Measurements from ENCODE around the gene BET1L. TPM values are rescaled to one million over a fixed set of nuclear protein-coding genes. Genes with fewer than 3 reads are reported as not detected.
"Not testable (repeated sequence)": the region's sequence is repeated elsewhere in the genome, so short reads cannot be mapped to it uniquely, and the experiment has no call there.

BET1L gene
- total RNA-seq, 1 donor from 2014 or later = 45.5 TPM

DNA sequence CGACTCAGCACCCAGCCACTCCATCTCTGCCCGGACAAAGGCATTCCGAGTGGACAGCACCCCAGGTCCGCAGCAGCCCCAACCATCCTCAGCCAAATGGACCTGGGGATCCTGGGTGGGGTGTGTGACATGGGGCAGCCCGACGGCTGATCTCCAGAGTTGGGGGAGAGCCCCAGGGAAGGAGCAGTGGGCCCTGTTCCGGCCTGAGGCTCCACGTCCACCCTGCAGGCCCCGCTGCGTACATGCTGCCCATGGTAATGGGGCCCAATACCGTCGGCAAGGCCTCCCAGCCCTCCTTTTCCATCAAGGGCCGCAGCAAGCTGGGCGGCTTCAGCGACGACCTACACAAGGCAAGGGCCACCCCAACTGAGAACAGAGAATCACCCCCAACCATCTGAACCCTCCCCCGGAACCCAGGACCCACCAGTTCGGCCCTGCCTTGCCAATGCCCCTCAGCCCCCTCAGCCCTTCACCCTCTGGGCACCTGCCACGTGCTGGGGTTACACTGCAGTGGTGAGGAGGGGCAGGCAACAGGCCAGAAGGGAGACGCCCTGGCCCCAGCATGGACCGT is 8.9 kb downstream of the BET1L start:
- Mint-ChIP-seq H3K9me3 (ENCODE audit: unreplicated experiment) (no peaks in the 10 kb centered on the region), H3K27ac (ENCODE audit: unreplicated experiment) (no peak overlapping the region), H3K36me3 (ENCODE audit: unreplicated experiment) (no peaks in the 10 kb centered on the region), H3K4me1 (ENCODE audit: low read depth, unreplicated experiment) (no peaks in the 10 kb centered on the region), H3K4me3 (ENCODE audit: unreplicated experiment) (no peak overlapping the region), H3K27me3 (ENCODE audit: unreplicated experiment) (peaks cover 2% of the 10 kb centered on the region)
- TF ChIP-seq, protein P1, sequence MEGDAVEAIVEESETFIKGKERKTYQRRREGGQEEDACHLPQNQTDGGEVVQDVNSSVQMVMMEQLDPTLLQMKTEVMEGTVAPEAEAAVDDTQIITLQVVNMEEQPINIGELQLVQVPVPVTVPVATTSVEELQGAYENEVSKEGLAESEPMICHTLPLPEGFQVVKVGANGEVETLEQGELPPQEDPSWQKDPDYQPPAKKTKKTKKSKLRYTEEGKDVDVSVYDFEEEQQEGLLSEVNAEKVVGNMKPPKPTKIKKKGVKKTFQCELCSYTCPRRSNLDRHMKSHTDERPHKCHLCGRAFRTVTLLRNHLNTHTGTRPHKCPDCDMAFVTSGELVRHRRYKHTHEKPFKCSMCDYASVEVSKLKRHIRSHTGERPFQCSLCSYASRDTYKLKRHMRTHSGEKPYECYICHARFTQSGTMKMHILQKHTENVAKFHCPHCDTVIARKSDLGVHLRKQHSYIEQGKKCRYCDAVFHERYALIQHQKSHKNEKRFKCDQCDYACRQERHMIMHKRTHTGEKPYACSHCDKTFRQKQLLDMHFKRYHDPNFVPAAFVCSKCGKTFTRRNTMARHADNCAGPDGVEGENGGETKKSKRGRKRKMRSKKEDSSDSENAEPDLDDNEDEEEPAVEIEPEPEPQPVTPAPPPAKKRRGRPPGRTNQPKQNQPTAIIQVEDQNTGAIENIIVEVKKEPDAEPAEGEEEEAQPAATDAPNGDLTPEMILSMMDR (IDR thresholded peaks at IDR 0.05; ENCODE audit: partially characterized antibody, unreplicated experiment) = no peak
- no peak for DNase-seq

DNA sequence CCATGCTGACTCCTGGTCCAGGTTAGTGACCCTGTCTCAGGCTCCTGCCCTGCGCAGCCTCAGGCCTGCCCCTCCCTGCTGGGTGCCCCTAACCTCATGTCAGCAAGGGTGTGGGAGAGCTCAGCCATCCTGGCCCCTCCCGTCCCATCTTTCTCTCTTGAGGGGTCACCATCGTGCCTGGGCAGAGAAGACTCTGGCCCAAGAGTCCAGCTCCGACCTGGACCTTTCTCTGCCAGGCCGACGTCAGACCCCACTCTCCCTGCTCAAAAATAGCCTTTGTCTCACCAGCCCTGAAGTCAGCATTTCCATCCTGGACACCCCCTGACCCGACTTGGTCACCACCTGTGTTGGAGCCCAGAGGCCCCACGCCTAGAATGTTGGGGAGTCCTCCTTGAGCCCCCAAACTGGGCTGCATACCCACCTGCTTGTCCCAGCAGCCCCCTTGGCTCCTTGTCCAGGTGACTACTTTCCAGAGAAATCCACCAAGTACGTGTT is 9.4 kb downstream of the BET1L start:
- H3K27ac Mint-ChIP-seq (ENCODE audit: unreplicated experiment) = no peak overlapping the region
- H3K27me3 Mint-ChIP-seq (ENCODE audit: unreplicated experiment) = peaks cover 2% of the 10 kb centered on the region
- no peaks in the 10 kb centered on the region for H3K9me3 Mint-ChIP-seq (ENCODE audit: unreplicated experiment)
- no peak for DNase-seq
- H3K4me1 Mint-ChIP-seq (ENCODE audit: low read depth, unreplicated experiment) = no peaks in the 10 kb centered on the region
- H3K36me3 Mint-ChIP-seq (ENCODE audit: unreplicated experiment) = no peaks in the 10 kb centered on the region
- TF ChIP-seq, protein P1 (IDR thresholded peaks at IDR 0.05; ENCODE audit: partially characterized antibody, unreplicated experiment) = no peak
- H3K4me3 Mint-ChIP-seq (ENCODE audit: unreplicated experiment) = no peak overlapping the region

DNA sequence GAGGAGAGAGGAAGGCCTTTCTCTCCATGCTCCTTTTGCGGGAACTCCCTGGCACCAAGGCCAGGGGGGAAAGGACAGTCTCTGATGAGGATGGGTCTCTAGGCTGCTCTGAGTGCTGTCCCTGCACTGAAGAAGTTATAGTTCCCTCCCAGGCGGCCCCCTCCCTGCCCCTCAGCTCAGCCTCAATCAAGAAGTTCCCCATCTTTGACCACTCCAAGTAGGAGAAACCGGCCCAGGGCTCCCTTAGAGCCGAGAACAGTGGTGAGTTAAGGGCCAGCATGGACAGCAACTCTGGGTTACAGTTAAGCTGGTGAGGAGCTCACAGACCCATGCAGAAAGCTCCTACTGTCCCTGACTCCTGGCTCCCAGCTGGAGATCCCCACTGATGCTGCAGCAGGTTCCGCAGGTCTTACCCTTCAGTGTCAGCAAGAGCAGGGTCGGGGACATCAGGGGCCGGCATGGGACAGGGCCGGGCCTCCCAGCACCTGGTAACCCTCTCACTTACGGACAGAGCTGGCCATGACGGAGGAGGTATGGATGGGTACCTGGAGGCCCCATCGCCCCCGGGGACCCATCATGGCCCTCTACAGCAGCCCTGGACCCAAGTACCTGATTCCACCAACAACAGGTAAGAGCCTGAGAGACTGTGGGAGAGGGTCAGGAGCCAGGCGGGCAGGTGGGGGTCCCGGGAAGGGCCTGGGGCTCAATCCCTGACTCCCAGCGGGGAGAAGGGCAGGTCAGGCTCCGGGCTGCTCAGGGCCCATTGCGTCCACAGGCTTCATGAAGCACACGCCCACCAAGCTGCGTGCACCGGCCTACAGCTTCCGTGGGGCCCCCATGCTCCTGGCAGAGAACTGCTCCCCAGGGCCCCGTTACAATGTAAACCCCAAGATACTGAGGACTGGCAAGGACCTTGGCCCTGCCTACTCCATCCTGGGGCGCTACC is 10.1 kb downstream of the BET1L start:
- Mint-ChIP-seq H3K4me1 (ENCODE audit: low read depth, unreplicated experiment) (no peaks in the 10 kb centered on the region), H3K36me3 (ENCODE audit: unreplicated experiment) (no peaks in the 10 kb centered on the region), H3K27me3 (ENCODE audit: unreplicated experiment) (peaks cover 2% of the 10 kb centered on the region), H3K4me3 (ENCODE audit: unreplicated experiment) (no peak overlapping the region), H3K27ac (ENCODE audit: unreplicated experiment) (no peak overlapping the region), H3K9me3 (ENCODE audit: unreplicated experiment) (no peaks in the 10 kb centered on the region)
- TF ChIP-seq, protein P1 (IDR thresholded peaks at IDR 0.05; ENCODE audit: partially characterized antibody, unreplicated experiment) = no peak
- DNase-seq = no peak

DNA sequence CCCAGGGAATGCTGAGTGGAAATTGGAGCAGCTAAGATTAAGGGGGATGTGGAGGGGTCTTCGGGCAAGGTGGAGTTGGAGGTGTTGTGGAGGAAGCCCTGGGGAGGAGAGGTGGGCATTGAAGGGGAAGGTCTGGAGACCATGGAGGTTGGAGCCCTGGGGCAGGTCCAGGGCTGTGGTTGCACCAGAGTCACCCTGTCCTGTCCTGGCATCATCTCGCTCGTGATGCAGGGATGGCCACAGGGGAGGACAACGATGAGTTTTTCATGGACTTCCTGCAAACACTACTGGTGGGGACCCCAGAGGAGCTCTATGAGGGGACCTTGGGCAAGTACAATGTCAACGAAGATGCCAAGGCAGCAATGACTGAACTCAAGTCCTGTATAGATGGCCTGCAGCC is 13.7 kb downstream of the BET1L start:
- H3K27ac Mint-ChIP-seq (ENCODE audit: unreplicated experiment); H3K4me1 Mint-ChIP-seq (ENCODE audit: low read depth, unreplicated experiment); H3K27me3 Mint-ChIP-seq (ENCODE audit: unreplicated experiment); H3K4me3 Mint-ChIP-seq (ENCODE audit: unreplicated experiment); H3K9me3 Mint-ChIP-seq (ENCODE audit: unreplicated experiment); H3K36me3 Mint-ChIP-seq (ENCODE audit: unreplicated experiment): not testable (repeated sequence)
- peak; percentile 10 for DNase-seq

DNA sequence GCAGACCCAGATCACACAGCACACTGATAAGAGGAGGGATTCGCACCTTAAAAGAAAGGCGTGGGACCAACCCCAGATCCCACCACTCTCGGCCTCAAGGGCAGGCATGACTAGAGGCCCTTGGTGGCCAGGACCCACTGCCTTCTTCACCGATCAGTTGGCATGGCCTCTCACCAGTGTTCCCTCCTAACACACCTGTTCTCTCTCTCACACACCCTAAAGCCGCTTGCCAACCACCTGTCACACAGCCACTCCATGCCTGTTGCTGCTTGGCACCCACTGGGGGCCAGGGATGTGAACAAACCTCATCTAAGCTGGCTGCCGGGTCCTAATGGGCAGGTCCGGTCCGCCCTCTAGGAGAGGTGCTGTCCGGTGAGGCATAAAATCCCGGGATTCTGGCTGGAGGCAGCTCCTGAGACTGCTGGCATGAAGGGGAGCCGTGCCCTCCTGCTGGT is 14.5 kb downstream of the BET1L start, which contains the start of gene SCGB1C1:
TSS of gene SCGB1C1 (plus strand) at position 405 of the 455 bp plus-strand sequence. CDS start at position 427, 22 bp downstream.
- not testable (repeated sequence) for H3K36me3 Mint-ChIP-seq (ENCODE audit: unreplicated experiment); H3K4me1 Mint-ChIP-seq (ENCODE audit: low read depth, unreplicated experiment); DNase-seq; H3K27me3 Mint-ChIP-seq (ENCODE audit: unreplicated experiment); H3K4me3 Mint-ChIP-seq (ENCODE audit: unreplicated experiment); H3K9me3 Mint-ChIP-seq (ENCODE audit: unreplicated experiment); H3K27ac Mint-ChIP-seq (ENCODE audit: unreplicated experiment)

DNA sequence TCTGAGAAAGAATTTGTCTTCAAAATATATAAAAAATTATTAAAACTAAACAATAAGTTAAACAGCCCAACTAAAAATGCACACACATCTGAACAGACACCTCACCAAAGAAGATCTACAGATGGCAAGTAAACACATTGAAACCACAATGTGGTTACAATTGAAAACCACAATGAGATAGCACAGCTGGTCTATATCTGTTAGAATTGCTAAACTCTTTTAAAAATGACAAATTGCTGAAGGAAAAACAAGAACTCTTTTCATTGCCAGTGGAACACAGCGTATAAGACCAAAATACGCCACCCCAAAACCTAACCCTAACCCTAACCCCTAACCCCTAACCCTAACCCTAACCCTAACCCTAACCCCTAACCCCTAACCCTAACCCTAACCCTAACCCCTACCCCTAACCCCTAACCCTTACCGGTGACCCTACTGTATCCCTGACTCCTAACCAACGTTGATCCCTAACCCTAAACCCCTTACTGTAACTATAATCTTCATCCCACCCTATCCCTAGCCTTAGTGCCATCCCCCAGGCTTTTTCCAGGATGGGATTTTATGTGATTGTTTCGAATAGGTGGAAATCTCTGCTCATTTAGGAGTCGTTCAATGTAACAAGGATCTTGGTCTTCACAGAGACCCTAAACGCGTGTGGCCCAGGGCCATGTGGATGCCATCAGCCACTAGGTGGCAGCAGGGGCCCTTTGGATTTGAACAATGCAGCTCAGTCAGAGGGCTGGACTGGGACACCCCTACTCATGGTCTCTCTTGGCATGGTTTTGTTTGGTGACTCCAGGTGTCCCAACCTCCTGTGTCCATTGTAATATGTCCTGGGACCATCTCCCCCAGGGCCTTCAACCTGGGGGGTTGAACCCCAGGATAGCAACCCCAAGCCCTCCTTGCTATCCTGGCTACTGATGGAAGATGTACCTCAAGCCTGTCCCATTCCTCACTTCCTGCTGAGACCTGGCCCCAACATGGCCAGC is 15.4 kb downstream of the BET1L start:
- H3K27me3 Mint-ChIP-seq (ENCODE audit: unreplicated experiment); H3K9me3 Mint-ChIP-seq (ENCODE audit: unreplicated experiment); H3K27ac Mint-ChIP-seq (ENCODE audit: unreplicated experiment); H3K4me1 Mint-ChIP-seq (ENCODE audit: low read depth, unreplicated experiment); H3K4me3 Mint-ChIP-seq (ENCODE audit: unreplicated experiment); H3K36me3 Mint-ChIP-seq (ENCODE audit: unreplicated experiment): not testable (repeated sequence)
- peak; percentile 2 for DNase-seq

DNA sequence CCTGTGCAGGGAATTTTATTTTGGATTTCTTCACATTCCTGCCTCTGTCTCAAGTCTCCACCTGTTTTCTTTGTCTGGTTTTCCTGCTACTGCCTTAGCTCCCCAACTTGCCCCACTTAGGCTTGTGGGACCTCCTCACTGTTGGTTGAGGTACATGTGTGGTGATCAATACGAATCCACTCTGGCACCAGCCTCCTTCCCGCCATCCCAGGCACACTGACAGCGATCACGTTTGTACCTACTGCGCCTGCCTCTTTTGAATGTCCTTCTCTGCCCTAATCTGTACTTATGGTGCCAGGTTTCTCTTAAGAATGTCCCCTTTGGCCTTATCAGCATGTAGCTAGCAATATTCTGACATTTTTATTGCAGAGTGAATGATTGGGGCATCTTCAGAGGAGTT is 16.7 kb downstream of the BET1L start:
- H3K27me3 Mint-ChIP-seq (ENCODE audit: unreplicated experiment); H3K9me3 Mint-ChIP-seq (ENCODE audit: unreplicated experiment); H3K36me3 Mint-ChIP-seq (ENCODE audit: unreplicated experiment); H3K4me1 Mint-ChIP-seq (ENCODE audit: low read depth, unreplicated experiment); H3K4me3 Mint-ChIP-seq (ENCODE audit: unreplicated experiment); H3K27ac Mint-ChIP-seq (ENCODE audit: unreplicated experiment); DNase-seq: not testable (repeated sequence)
